DND-41 (cell line): ENCODE results near the gene UBXN2A.

Source experiments
- ATAC-seq: fragments of 200-7000 bp; cut with Tn5 transposase; 3 replicates; pipeline ENCODE4 v1.9.1; 2021; ENCODE audit warnings: low read depth; ENCODE audit not compliant: insufficient read depth
- DNase-seq: peaks from one replicate; pipeline ENCODE4 v3.0.0-alpha.2; 2020
- H2AFZ ChIP-seq: 2 replicates; pipeline ENCODE4 v1.6.0; 2012; ENCODE audit warnings: low read depth, low read length
- H3K27ac ChIP-seq: 2 replicates; pipeline ENCODE4 v1.5.1; 2012; ENCODE audit warnings: low read length, inconsistent platforms
- H3K27me3 ChIP-seq: fragments of 200-600 bp; sonication (generic); 2 replicates; pipeline ENCODE4 v1.6.0; 2012; ENCODE audit warnings: low read length, mild to moderate bottlenecking, inconsistent platforms; ENCODE audit not compliant: insufficient read depth, poor library complexity
- H3K36me3 ChIP-seq: 2 replicates; pipeline ENCODE4 v1.5.1; 2012; ENCODE audit warnings: low read length, inconsistent platforms; ENCODE audit not compliant: insufficient read depth
- H3K4me1 ChIP-seq: 2 replicates; pipeline ENCODE4 v1.5.1; 2012; ENCODE audit warnings: mild to moderate bottlenecking, low read length; ENCODE audit not compliant: insufficient read depth
- H3K4me2 ChIP-seq: 2 replicates; pipeline ENCODE4 v1.6.0; 2012; ENCODE audit warnings: mild to moderate bottlenecking, moderate library complexity, low read length, inconsistent platforms; ENCODE audit not compliant: insufficient read depth
- H3K4me3 ChIP-seq, 2 experiments: fragments of 200-600 bp in 1 of 2; shearing (Covaris generic) in 1 of 2; 2 replicates each; pipeline ENCODE4 v1.5.1; 2012 to 2016; ENCODE audit warnings: inconsistent platforms in 2 of 2, low read length in 2 of 2, mild to moderate bottlenecking in 2 of 2, low read depth in 1 of 2, moderate library complexity in 1 of 2
- H3K79me2 ChIP-seq: 2 replicates; pipeline ENCODE4 v1.6.0; 2012; ENCODE audit warnings: low read length, inconsistent platforms; ENCODE audit not compliant: insufficient read depth
- H3K9ac ChIP-seq: 2 replicates; pipeline ENCODE4 v1.6.0; 2012; ENCODE audit warnings: low read depth, mild to moderate bottlenecking, inconsistent platforms, low read length, moderate library complexity
- H3K9me3 ChIP-seq: 2 replicates; pipeline ENCODE4 v1.5.1; 2012; ENCODE audit warnings: low read length, moderate library complexity, mild to moderate bottlenecking, inconsistent platforms; ENCODE audit not compliant: insufficient read depth, severe bottlenecking
- H4K20me1 ChIP-seq: 2 replicates; pipeline ENCODE4 v1.6.0; 2012; ENCODE audit warnings: low read length; ENCODE audit not compliant: insufficient read depth
- CTCF ChIP-seq: IDR thresholded peaks from 2 replicates; pipeline ENCODE4 v1.5.1; 2012; ENCODE audit warnings: borderline replicate concordance, low read length, moderate library complexity, mild to moderate bottlenecking; ENCODE audit not compliant: poor library complexity, severe bottlenecking; ENCODE audit errors: extremely low read depth
- EZH2 ChIP-seq: IDR thresholded peaks from 3 replicates; pipeline ENCODE4 v1.6.1; 2012; ENCODE audit warnings: borderline replicate concordance, low read depth, mild to moderate bottlenecking, moderate library complexity, low read length, inconsistent platforms; ENCODE audit not compliant: severe bottlenecking

UBXN2A gene

GRCh38 chr2:23925702-23926289, 14.5 kb upstream of the UBXN2A start:
- Histone ChIP-seq H4K20me1 (peaks cover 20% of the 10 kb centered on the region), H3K9ac (peak overlapping the region; percentile 99), H2AFZ (peak overlapping the region; percentile 96), H3K4me3 (peak overlapping the region; percentile 83 to 94), H3K27ac (peak overlapping the region; percentile 91), H3K36me3 (peaks cover 4% of the 10 kb centered on the region), H3K9me3 (no peaks in the 10 kb centered on the region), H3K27me3 (no peaks in the 10 kb centered on the region), H3K4me1 (peaks cover 47% of the 10 kb centered on the region), H3K4me2 (peak overlapping the region; percentile 88), H3K79me2 (peaks cover 79% of the 10 kb centered on the region)
- peak; percentile 70 for ATAC-seq
- peak; percentile 76 for DNase-seq
- TF ChIP-seq EZH2 (no peak), CTCF (no peak)

GRCh38 chr2:23926290-23926749, 13.9 kb upstream of the UBXN2A start:
- H3K79me2 ChIP-seq, result peaks cover 74% of the 10 kb centered on the region
- peak overlapping the region; percentile 99 for H3K9ac ChIP-seq
- peak overlapping the region; percentile 91 for H3K27ac ChIP-seq
- ATAC-seq, result peak; percentile 22
- peak overlapping the region; percentile 96 for H2AFZ ChIP-seq
- peaks cover 4% of the 10 kb centered on the region for H3K36me3 ChIP-seq
- DNase-seq, result no peak
- H3K27me3 ChIP-seq, result no peaks in the 10 kb centered on the region
- no peak for TF ChIP-seq EZH2
- TF ChIP-seq CTCF, result no peak
- H3K4me1 ChIP-seq, result peaks cover 47% of the 10 kb centered on the region
- H3K4me3 ChIP-seq, result peak overlapping the region; percentile 83 to 94; a peak in 3 of 4 replicates
- peak overlapping the region; percentile 88 for H3K4me2 ChIP-seq
- H3K9me3 ChIP-seq, result no peaks in the 10 kb centered on the region
- peaks cover 18% of the 10 kb centered on the region for H4K20me1 ChIP-seq

GRCh38 chr2:23926750-23927571, 13.3 kb upstream of the UBXN2A start, which contains the start of gene ATAD2B:
Gene ATAD2B (minus strand): TSS chr2:23927123. CDS start chr2:23926770, 353 bp downstream.
- peaks cover 47% of the 10 kb centered on the region for H3K4me1 ChIP-seq
- H3K4me2 ChIP-seq, result peak within 1 kb of the TSS; percentile 88
- peak within 1 kb of the TSS; percentile 91 for H3K27ac ChIP-seq
- H2AFZ ChIP-seq, result peak within 1 kb of the TSS; percentile 96
- no peaks in the 10 kb centered on the region for H3K27me3 ChIP-seq
- H3K4me3 ChIP-seq, result peak within 1 kb of the TSS; percentile 83 to 94
- H3K36me3 ChIP-seq, result peaks cover 4% of the 10 kb centered on the region
- H3K79me2 ChIP-seq, result peaks cover 68% of the 10 kb centered on the region
- H4K20me1 ChIP-seq, result peaks cover 15% of the 10 kb centered on the region
- no peaks in the 10 kb centered on the region for H3K9me3 ChIP-seq
- ATAC-seq (peak; percentile 82), DNase-seq (peak; percentile 95)
- H3K9ac ChIP-seq, result peak within 1 kb of the TSS; percentile 99
- no peak for TF ChIP-seq EZH2
- peak; percentile 94 for TF ChIP-seq CTCF
